ENCODE results near the gene DCLK1. TPM values are rescaled to one million over a fixed set of nuclear protein-coding genes. Genes with fewer than 3 reads are reported as not detected.

Gene DCLK1
- total RNA-seq, 1 experiment from 2014 or later: 36.2 TPM

- H3K27me3 Mint-ChIP-seq (ENCODE audit: low read depth): no peaks in the 10 kb centered on the region
- DNase-seq: no peak
- H3K9ac ChIP-seq (ENCODE audit: extremely low read depth, insufficient read length, low read length): no peak overlapping the region
Observed at GRCh38 chr13:36046672-36047071, 84.5 kb downstream of the DCLK1 start.

More at GRCh38 chr13:36046672-36047071, 84.5 kb downstream of the DCLK1 start:
- Histone ChIP-seq H2BK12ac (ENCODE audit: insufficient read length, low read depth, low read length) (no peak overlapping the region), H3K27ac (ENCODE audit: insufficient read length, low read depth, low read length) (no peak overlapping the region), H2BK20ac (ENCODE audit: low read depth, low read length, poor library complexity, severe bottlenecking) (no peak overlapping the region), H3K79me2 (ENCODE audit: insufficient read depth, low read length) (no peaks in the 10 kb centered on the region), H4K91ac (ENCODE audit: insufficient read length, low read depth, low read length) (no peak overlapping the region), H3K4me1 (ENCODE audit: insufficient read depth, low read length) (no peaks in the 10 kb centered on the region), H2AFZ (ENCODE audit: low read length) (no peak overlapping the region), H4K8ac (replicated peaks; ENCODE audit: insufficient read length, low read depth, low read length) (no peak overlapping the region), H4K5ac (ENCODE audit: insufficient read length, low read depth, low read length) (no peak overlapping the region), H3T11ph (ENCODE audit: low read length) (no peak overlapping the region), H3K18ac (ENCODE audit: insufficient read length, low read depth, low read length) (no peak overlapping the region), H3K4ac (ENCODE audit: low read depth, low read length) (no peak overlapping the region), H2BK5ac (ENCODE audit: insufficient read length, low read length) (no peak overlapping the region), H3K23me2 (ENCODE audit: insufficient read length, low read depth, low read length, poor library complexity, severe bottlenecking) (no peaks in the 10 kb centered on the region), H3K14ac (ENCODE audit: insufficient read depth, low read length) (no peak overlapping the region), H2AK5ac (ENCODE audit: insufficient read length, low read length) (no peak overlapping the region), H3K79me1 (ENCODE audit: insufficient read depth, low read depth, low read length, poor library complexity, severe bottlenecking) (no peaks in the 10 kb centered on the region), H3K23ac (ENCODE audit: insufficient read length, low read depth, low read length) (no peak overlapping the region), H4K20me1 (ENCODE audit: control insufficient read depth, insufficient read depth, insufficient read length) (no peaks in the 10 kb centered on the region), H2BK120ac (ENCODE audit: low read depth, low read length, poor library complexity, severe bottlenecking) (no peak overlapping the region), H3K4me2 (ENCODE audit: insufficient read depth, insufficient read length, low read length) (no peak overlapping the region), H2BK15ac (ENCODE audit: low read depth, low read length) (no peak overlapping the region), H3K56ac (ENCODE audit: insufficient read length, low read depth, low read length) (no peak overlapping the region), H3K9me3 (ENCODE audit: control insufficient read depth, low read depth, low read length) (no peaks in the 10 kb centered on the region), H3K27me3 (ENCODE audit: insufficient read depth, low read length) (no peaks in the 10 kb centered on the region)
- no peak overlapping the region for H3K4me3 Mint-ChIP-seq
- no peaks in the 10 kb centered on the region for H3K4me1 Mint-ChIP-seq
- peaks cover 0 to 2% of the 10 kb centered on the region in 2 experiments; a peak in 2 of 5 replicates for H3K9me3 Mint-ChIP-seq
- WGBS (ENCODE audit: extremely low coverage, insufficient read length, low lambda C conversion rate): no CpG with 5 or more reads among the region's 3 CpGs
- H3K36me3 Mint-ChIP-seq (ENCODE audit: insufficient read depth in 1 of 3, low read depth in 3 of 3): peaks cover 0 to 7% (median 2%) of the 10 kb centered on the region in 3 experiments; a peak in 3 of 7 replicates
- no peak overlapping the region for H3K27ac Mint-ChIP-seq
- TF ChIP-seq CTCF (conservative IDR thresholded peaks at IDR 0.05): no peak
